Naive thymus-derived CD4-positive, alpha-beta T cell (primary cell): ENCODE measurements around the gene OXGR1. TPM values are rescaled to one million over a fixed set of nuclear protein-coding genes. Genes with fewer than 3 reads are reported as not detected.

ENCODE experiments used
- ATAC-seq: fragments of 150-1000 bp; cut with Tn5 transposase; 2 replicates; pipeline ENCODE4 v1.10.0; 2021; ENCODE audit warnings: mild to moderate bottlenecking, moderate library complexity
- CTCF ChIA-PET: fragments of 350-600 bp; sonication (Branson Sonifier 250); formaldehyde crosslinking; loops from one replicate; lab custom pipeline; 2021; ENCODE audit warnings: antibody characterized with exemption; lab: Charles Lee
- POLR2A ChIA-PET: fragments of 350-600 bp; sonication (Branson Sonifier 250); formaldehyde crosslinking; loops from one replicate; lab custom pipeline; 2021; ENCODE audit warnings: antibody characterized with exemption, inconsistent platforms; lab: Charles Lee
- DNase-seq, 9 donors: peaks; one replicate each; pipeline versions ENCODE4 v3.0.0 to v3.0.0-alpha.2; 2020 to 2022; ENCODE audit warnings: mixed read lengths in 1 of 9
- H3K27ac ChIP-seq: one replicate; pipeline ENCODE4 v1.7.0; 2013; ENCODE audit warnings: mild to moderate bottlenecking, low read depth, low read length, moderate library complexity
- H3K27me3 ChIP-seq, 2 donors: one replicate each; pipeline ENCODE4 v1.7.0; 2013; ENCODE audit warnings: low read length in 2 of 2, mild to moderate bottlenecking in 2 of 2, moderate library complexity in 2 of 2; ENCODE audit not compliant: control insufficient read depth in 2 of 2, insufficient read depth in 2 of 2
- H3K36me3 ChIP-seq, 3 experiments: 1 replicate in 2 of 3; 2 replicates in 1 of 3; pipeline ENCODE4 v1.7.0; 2013; ENCODE audit warnings: low read length in 3 of 3, mild to moderate bottlenecking in 3 of 3, moderate library complexity in 1 of 3; ENCODE audit not compliant: insufficient read depth in 3 of 3, control insufficient read depth in 2 of 3
- H3K4me1 ChIP-seq, 2 donors: one replicate each; pipeline ENCODE4 v1.7.0; 2013; ENCODE audit warnings: low read length in 2 of 2, mild to moderate bottlenecking in 2 of 2, moderate library complexity in 1 of 2; ENCODE audit not compliant: control insufficient read depth in 2 of 2, insufficient read depth in 2 of 2
- H3K4me3 ChIP-seq: 2 replicates; pipeline ENCODE4 v1.7.0; 2013; ENCODE audit warnings: mild to moderate bottlenecking, low read length
- H3K9me3 ChIP-seq, 3 experiments: 1 replicate in 2 of 3; 2 replicates in 1 of 3; pipeline ENCODE4 v1.7.0; 2013; ENCODE audit warnings: low read length in 3 of 3; ENCODE audit not compliant: control insufficient read depth in 2 of 3
- H3K27ac Mint-ChIP-seq, 9 donors: one replicate each; pipeline ENCODE4 v1.8.0; 2020 to 2022; ENCODE audit warnings: mixed read lengths in 9 of 9, mild to moderate bottlenecking in 8 of 9, moderate library complexity in 5 of 9, inconsistent platforms in 2 of 9
- H3K27me3 Mint-ChIP-seq, 5 donors: one replicate each; pipeline ENCODE4 v1.8.0; 2021 to 2022; ENCODE audit warnings: mixed read lengths in 5 of 5, mild to moderate bottlenecking in 1 of 5
- H3K36me3 Mint-ChIP-seq, 5 donors: one replicate each; pipeline ENCODE4 v1.8.0; 2020 to 2022; ENCODE audit warnings: mixed read lengths in 5 of 5, mild to moderate bottlenecking in 3 of 5, inconsistent platforms in 1 of 5
- H3K4me1 Mint-ChIP-seq, 7 donors: one replicate each; pipeline ENCODE4 v1.8.0; 2020 to 2022; ENCODE audit warnings: mixed read lengths in 7 of 7, mild to moderate bottlenecking in 3 of 7, inconsistent platforms in 1 of 7
- H3K4me3 Mint-ChIP-seq, 10 donors: one replicate each; pipeline ENCODE4 v1.8.0; 2020 to 2022; ENCODE audit warnings: mild to moderate bottlenecking in 10 of 10, mixed read lengths in 10 of 10, moderate library complexity in 6 of 10, inconsistent platforms in 2 of 10
- H3K9me3 Mint-ChIP-seq, 11 donors: one replicate each; pipeline ENCODE4 v1.8.0; 2020 to 2022; ENCODE audit warnings: mixed read lengths in 11 of 11, mild to moderate bottlenecking in 4 of 11, inconsistent platforms in 1 of 11, moderate library complexity in 1 of 11
- intact Hi-C, 2 donors: fragments of 100-400 bp; cut with micrococcal nuclease; formaldehyde crosslinking; loops; one replicate each; pipeline ENCODE4 v1.15.1; 2023
- polyA plus RNA-seq, 2 donors: library from polyadenylated mRNA; unstranded; fragments of 300-500 nt; fragmentation: Illumina TruSeq; gene quantifications; one replicate each; pipeline ENCODE4 v1.2.3, GENCODE V29; 2021
- total RNA-seq, 6 experiments: library from RNA in 5 of 6; stranded (reverse) in 5 of 6; gene quantifications; 1 replicate in 5 of 6; 2 replicates in 1 of 6; pipeline ENCODE4 v1.2.3 and lab custom pipeline; 2021 to 2026

Gene OXGR1
- total and polyA plus RNA-seq, 7 experiments from 2014 or later = not detected

DNA sequence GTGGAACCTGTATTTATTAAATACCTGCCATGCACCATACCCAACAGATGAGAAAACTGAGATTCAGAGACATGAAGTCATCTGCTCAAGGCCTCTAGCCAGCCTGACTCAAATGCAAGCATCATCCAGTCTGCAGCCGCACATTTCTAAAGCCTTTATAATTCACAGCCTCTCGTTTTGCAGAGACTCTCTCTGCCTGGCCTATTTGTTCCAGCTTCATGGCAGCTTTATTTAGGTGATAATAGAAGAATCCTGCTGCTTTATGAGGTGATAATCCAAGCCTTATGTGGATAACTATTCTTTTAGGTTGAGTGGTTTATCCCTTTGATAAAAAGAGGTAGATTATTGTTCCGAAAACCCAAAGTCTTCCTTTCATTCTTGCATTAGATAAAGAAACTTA lies 58.4 kb downstream of the OXGR1 start:
- DNase-seq = no peak
- intact Hi-C loops = no loop called here

More for the DNA sequence above, 58.4 kb downstream of the OXGR1 start:
- Mint-ChIP-seq H3K9me3 (peaks cover 0 to 1% (median 0%) of the 10 kb centered on the region in 11 donors), H3K4me3 (no peak overlapping the region), H3K27ac (no peak overlapping the region), H3K36me3 (no peaks in the 10 kb centered on the region), H3K4me1 (no peaks in the 10 kb centered on the region), H3K27me3 (no peaks in the 10 kb centered on the region)
- H3K27ac ChIP-seq = no peak overlapping the region
- POLR2A ChIA-PET = no interaction called here
- CTCF ChIA-PET = no interaction called here
- no peaks in the 10 kb centered on the region for H3K27me3 ChIP-seq
- H3K9me3 ChIP-seq = no peaks in the 10 kb centered on the region
- no peak overlapping the region for H3K4me3 ChIP-seq
- H3K36me3 ChIP-seq = no peaks in the 10 kb centered on the region
- no peak for ATAC-seq
- no peaks in the 10 kb centered on the region for H3K4me1 ChIP-seq

Other genes starting within 250 kb of the OXGR1 start
- gene MBNL2, start 227.9 kb upstream of the OXGR1 start, total RNA-seq = 10 to 100 TPM; 13.4 to 28.6 (median 24.6) TPM
- gene MBNL2, start 227.9 kb upstream of the OXGR1 start, polyA plus RNA-seq = 10 to 100 TPM; 15.1 to 15.4 TPM